GM21576 (cell line): Measurements from ENCODE around the gene GJD3.
"Not testable (repeated sequence)": the region's sequence is repeated elsewhere in the genome, so short reads cannot be mapped to it uniquely, and the experiment has no call there.

ENCODE experiments used
- ATAC-seq: cut with Tn5 transposase; IDR thresholded peaks from one replicate; pipeline ENCODE4 v1.9.1; 2021; ENCODE audit warnings: mild to moderate bottlenecking, moderate library complexity; ENCODE audit not compliant: unreplicated experiment

Gene GJD3

GRCh38 chr17:40369923-40370322, 5.4 kb upstream of the GJD3 start:
- ATAC-seq = no peak

GRCh38 chr17:40367728-40368127, 3.2 kb upstream of the GJD3 start:
- ATAC-seq = not testable (repeated sequence)

GRCh38 chr17:40366861-40367518, 2.5 kb upstream of the GJD3 start:
- ATAC-seq = no peak

- no peak for ATAC-seq
Measured at GRCh38 chr17:40366076-40366860, 1.7 kb upstream of the GJD3 start.

GRCh38 chr17:40364906-40365305, 369 bp upstream of the GJD3 start:
- no peak for ATAC-seq

- ATAC-seq = no peak
Measured at GRCh38 chr17:40363111-40363827, 1.3 kb downstream of the GJD3 start.

- no peak for ATAC-seq
Measured at GRCh38 chr17:40362696-40363110, 1.8 kb downstream of the GJD3 start.

GRCh38 chr17:40361925-40362695, 2.4 kb downstream of the GJD3 start:
- ATAC-seq = no peak

- ATAC-seq = no peak
Measured at GRCh38 chr17:40361063-40361924, 3.2 kb downstream of the GJD3 start.

GRCh38 chr17:40360091-40360490, 4.4 kb downstream of the GJD3 start:
- ATAC-seq = no peak

- ATAC-seq = peak; percentile 47
Measured at GRCh38 chr17:40358323-40359038, 6.1 kb downstream of the GJD3 start.

- no peak for ATAC-seq
Measured at GRCh38 chr17:40356990-40357881, 7.3 kb downstream of the GJD3 start.

GRCh38 chr17:40355804-40356758, 8.5 kb downstream of the GJD3 start:
- ATAC-seq = no peak

- ATAC-seq = no peak
Measured at GRCh38 chr17:40355123-40355803, 9.3 kb downstream of the GJD3 start.

- no peak for ATAC-seq
Measured at GRCh38 chr17:40354221-40355122, 10.1 kb downstream of the GJD3 start.
